Measurements from ENCODE around the gene TBL3. TPM values are rescaled to one million over a fixed set of nuclear protein-coding genes. Genes with fewer than 3 reads are reported as not detected.

The TBL3 gene
- total and polyA plus RNA-seq, 2 of the 8 experiments (the other 6 are each of a cell fraction or from before 2014, with no cell fraction given): 65.8 to 137 TPM

- TF ChIP-seq, protein P1, sequence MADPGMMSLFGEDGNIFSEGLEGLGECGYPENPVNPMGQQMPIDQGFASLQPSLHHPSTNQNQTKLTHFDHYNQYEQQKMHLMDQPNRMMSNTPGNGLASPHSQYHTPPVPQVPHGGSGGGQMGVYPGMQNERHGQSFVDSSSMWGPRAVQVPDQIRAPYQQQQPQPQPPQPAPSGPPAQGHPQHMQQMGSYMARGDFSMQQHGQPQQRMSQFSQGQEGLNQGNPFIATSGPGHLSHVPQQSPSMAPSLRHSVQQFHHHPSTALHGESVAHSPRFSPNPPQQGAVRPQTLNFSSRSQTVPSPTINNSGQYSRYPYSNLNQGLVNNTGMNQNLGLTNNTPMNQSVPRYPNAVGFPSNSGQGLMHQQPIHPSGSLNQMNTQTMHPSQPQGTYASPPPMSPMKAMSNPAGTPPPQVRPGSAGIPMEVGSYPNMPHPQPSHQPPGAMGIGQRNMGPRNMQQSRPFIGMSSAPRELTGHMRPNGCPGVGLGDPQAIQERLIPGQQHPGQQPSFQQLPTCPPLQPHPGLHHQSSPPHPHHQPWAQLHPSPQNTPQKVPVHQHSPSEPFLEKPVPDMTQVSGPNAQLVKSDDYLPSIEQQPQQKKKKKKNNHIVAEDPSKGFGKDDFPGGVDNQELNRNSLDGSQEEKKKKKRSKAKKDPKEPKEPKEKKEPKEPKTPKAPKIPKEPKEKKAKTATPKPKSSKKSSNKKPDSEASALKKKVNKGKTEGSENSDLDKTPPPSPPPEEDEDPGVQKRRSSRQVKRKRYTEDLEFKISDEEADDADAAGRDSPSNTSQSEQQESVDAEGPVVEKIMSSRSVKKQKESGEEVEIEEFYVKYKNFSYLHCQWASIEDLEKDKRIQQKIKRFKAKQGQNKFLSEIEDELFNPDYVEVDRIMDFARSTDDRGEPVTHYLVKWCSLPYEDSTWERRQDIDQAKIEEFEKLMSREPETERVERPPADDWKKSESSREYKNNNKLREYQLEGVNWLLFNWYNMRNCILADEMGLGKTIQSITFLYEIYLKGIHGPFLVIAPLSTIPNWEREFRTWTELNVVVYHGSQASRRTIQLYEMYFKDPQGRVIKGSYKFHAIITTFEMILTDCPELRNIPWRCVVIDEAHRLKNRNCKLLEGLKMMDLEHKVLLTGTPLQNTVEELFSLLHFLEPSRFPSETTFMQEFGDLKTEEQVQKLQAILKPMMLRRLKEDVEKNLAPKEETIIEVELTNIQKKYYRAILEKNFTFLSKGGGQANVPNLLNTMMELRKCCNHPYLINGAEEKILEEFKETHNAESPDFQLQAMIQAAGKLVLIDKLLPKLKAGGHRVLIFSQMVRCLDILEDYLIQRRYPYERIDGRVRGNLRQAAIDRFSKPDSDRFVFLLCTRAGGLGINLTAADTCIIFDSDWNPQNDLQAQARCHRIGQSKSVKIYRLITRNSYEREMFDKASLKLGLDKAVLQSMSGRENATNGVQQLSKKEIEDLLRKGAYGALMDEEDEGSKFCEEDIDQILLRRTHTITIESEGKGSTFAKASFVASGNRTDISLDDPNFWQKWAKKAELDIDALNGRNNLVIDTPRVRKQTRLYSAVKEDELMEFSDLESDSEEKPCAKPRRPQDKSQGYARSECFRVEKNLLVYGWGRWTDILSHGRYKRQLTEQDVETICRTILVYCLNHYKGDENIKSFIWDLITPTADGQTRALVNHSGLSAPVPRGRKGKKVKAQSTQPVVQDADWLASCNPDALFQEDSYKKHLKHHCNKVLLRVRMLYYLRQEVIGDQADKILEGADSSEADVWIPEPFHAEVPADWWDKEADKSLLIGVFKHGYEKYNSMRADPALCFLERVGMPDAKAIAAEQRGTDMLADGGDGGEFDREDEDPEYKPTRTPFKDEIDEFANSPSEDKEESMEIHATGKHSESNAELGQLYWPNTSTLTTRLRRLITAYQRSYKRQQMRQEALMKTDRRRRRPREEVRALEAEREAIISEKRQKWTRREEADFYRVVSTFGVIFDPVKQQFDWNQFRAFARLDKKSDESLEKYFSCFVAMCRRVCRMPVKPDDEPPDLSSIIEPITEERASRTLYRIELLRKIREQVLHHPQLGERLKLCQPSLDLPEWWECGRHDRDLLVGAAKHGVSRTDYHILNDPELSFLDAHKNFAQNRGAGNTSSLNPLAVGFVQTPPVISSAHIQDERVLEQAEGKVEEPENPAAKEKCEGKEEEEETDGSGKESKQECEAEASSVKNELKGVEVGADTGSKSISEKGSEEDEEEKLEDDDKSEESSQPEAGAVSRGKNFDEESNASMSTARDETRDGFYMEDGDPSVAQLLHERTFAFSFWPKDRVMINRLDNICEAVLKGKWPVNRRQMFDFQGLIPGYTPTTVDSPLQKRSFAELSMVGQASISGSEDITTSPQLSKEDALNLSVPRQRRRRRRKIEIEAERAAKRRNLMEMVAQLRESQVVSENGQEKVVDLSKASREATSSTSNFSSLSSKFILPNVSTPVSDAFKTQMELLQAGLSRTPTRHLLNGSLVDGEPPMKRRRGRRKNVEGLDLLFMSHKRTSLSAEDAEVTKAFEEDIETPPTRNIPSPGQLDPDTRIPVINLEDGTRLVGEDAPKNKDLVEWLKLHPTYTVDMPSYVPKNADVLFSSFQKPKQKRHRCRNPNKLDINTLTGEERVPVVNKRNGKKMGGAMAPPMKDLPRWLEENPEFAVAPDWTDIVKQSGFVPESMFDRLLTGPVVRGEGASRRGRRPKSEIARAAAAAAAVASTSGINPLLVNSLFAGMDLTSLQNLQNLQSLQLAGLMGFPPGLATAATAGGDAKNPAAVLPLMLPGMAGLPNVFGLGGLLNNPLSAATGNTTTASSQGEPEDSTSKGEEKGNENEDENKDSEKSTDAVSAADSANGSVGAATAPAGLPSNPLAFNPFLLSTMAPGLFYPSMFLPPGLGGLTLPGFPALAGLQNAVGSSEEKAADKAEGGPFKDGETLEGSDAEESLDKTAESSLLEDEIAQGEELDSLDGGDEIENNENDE (IDR thresholded peaks at IDR 0.05; ENCODE audit: insufficient replicate concordance, low read length): no peak
- TF ChIP-seq ATF3 (IDR thresholded peaks at IDR 0.05; ENCODE audit: insufficient read depth, low read depth, low read length): no peak
- TF ChIP-seq CTBP2 (IDR thresholded peaks at IDR 0.05; ENCODE audit: borderline replicate concordance, insufficient read depth, insufficient read length, low read length): no peak
- no peak for TF ChIP-seq BCL11A (IDR thresholded peaks at IDR 0.05; ENCODE audit: low read depth in 2 of 2, low read length in 2 of 2)
- TF ChIP-seq FOSL1 (IDR thresholded peaks at IDR 0.05; ENCODE audit: insufficient read depth, low read depth, low read length): no peak
- no peak for TF ChIP-seq HDAC6 (IDR thresholded peaks at IDR 0.05; ENCODE audit: low read depth, low read length)
- no peak for TF ChIP-seq SUZ12 (IDR thresholded peaks at IDR 0.05; ENCODE audit: low read length)
- TF ChIP-seq POU5F1 (IDR thresholded peaks at IDR 0.05; ENCODE audit: low read depth, low read length): no peak
- TF ChIP-seq POLR2A (IDR thresholded peaks at IDR 0.05; ENCODE audit: control extremely low read depth in 1 of 2, low read depth in 2 of 2, low read length in 2 of 2): peak in 1 of 2 experiments; percentile 80; a peak in 2 of 3 replicates
- TF ChIP-seq TEAD4 (IDR thresholded peaks at IDR 0.05; ENCODE audit: low read depth, low read length): no peak
Observed at GRCh38 chr16:2009791-2010510, 38.1 kb downstream of the TBL3 start, which contains the start of gene ZNF598 (continued).

All from H1 (cell line).